GM12864 (cell line): ENCODE results near the gene CCL19.
A peak's percentile ranks its signal among the peaks of the same experiment; 100 is the strongest.

ENCODE experiments used
- DNase-seq: peaks from one replicate; pipeline ENCODE4 v3.0.0-alpha.2; 2011; ENCODE audit warnings: low read depth
- H3K4me3 ChIP-seq: 2 replicates; pipeline ENCODE4 v1.5.1; 2011; ENCODE audit warnings: mild to moderate bottlenecking, low read depth, low read length, control low read depth
- TF ChIP-seq, protein P1 (sequence below): IDR thresholded peaks from 2 replicates; pipeline ENCODE4 v1.5.1; 2011; ENCODE audit warnings: low read depth, mild to moderate bottlenecking, moderate library complexity, low read length, control low read depth, inconsistent platforms; ENCODE audit errors: missing control alignments

CCL19 gene

DNA sequence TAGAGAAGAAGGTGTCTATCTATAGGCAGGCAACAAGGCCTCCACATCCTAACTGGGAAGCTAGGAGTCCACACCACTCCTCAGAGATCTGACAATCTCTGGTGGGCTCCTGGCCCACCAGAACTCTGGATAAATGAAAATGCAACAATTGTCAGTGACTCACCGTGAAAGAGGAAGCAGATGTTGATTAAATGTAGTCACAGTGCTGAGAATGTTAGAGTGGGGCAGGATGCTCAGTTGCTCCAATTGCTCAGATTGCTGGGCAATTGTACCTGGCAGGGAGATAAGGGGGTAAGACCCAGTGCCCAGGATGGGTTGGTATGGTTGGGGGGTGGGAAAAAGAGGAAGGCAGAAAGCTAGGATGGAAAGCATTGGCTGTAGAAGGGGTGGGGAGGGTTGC is 4.3 kb downstream of the CCL19 start:
- no peak for DNase-seq
- TF ChIP-seq, protein P1, sequence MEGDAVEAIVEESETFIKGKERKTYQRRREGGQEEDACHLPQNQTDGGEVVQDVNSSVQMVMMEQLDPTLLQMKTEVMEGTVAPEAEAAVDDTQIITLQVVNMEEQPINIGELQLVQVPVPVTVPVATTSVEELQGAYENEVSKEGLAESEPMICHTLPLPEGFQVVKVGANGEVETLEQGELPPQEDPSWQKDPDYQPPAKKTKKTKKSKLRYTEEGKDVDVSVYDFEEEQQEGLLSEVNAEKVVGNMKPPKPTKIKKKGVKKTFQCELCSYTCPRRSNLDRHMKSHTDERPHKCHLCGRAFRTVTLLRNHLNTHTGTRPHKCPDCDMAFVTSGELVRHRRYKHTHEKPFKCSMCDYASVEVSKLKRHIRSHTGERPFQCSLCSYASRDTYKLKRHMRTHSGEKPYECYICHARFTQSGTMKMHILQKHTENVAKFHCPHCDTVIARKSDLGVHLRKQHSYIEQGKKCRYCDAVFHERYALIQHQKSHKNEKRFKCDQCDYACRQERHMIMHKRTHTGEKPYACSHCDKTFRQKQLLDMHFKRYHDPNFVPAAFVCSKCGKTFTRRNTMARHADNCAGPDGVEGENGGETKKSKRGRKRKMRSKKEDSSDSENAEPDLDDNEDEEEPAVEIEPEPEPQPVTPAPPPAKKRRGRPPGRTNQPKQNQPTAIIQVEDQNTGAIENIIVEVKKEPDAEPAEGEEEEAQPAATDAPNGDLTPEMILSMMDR: no peak
- no peak overlapping the region for H3K4me3 ChIP-seq

GRCh38 chr9:34686231-34686630 is 4.8 kb downstream of the CCL19 start:
- no peak for DNase-seq
- TF ChIP-seq, protein P1: no peak
- no peak overlapping the region for H3K4me3 ChIP-seq

- no peak for DNase-seq
- TF ChIP-seq, protein P1: no peak
- H3K4me3 ChIP-seq: no peak overlapping the region
Measured at GRCh38 chr9:34685591-34685990, 5.5 kb downstream of the CCL19 start.

DNA sequence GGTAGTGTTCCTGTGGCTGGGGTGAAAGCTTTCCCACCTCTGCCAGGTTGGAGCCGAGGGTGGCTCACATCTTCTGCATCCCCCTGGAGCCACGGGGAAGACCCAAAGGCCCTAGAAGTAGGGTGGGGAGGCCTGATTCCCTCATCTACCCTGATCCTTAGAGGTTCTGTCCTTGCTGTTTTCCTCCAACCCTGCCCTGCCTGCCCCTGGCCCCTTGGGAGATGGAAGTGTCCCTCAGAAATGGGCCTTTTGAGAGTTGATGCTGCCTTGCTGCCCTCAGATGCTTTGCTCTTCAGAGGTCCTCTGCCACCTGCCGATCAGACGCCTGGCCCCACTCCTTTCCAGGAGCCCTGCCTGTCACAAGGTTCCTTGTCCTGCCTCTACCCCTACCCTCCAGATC is 6.3 kb downstream of the CCL19 start:
- TF ChIP-seq, protein P1: no peak
- H3K4me3 ChIP-seq: no peak overlapping the region
- no peak for DNase-seq

DNA sequence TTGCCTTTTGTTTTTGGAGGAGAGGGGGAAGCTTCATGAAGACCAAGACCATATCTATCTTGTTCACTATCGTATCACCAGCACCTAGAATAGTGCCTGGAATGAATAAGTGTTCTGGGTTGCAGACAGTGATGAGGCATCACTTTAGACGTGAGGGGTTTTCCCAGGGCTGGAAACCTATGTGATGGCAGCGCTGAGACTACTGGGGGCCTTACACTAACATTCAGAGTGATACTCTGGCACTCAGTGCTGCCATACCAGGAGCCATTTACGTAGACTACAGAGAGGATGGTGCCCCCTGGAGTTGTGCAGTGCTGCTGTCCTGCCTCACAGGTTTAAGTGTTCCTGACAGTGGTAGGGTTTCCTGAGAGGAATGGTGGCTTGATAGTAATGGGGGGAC is 6.9 kb downstream of the CCL19 start:
- TF ChIP-seq, protein P1: peak; percentile 22
- H3K4me3 ChIP-seq: no peak overlapping the region
- no peak for DNase-seq

GRCh38 chr9:34675869-34676268 is 15.2 kb downstream of the CCL19 start:
- H3K4me3 ChIP-seq: no peak overlapping the region
- no peak for DNase-seq
- TF ChIP-seq, protein P1: no peak

DNA sequence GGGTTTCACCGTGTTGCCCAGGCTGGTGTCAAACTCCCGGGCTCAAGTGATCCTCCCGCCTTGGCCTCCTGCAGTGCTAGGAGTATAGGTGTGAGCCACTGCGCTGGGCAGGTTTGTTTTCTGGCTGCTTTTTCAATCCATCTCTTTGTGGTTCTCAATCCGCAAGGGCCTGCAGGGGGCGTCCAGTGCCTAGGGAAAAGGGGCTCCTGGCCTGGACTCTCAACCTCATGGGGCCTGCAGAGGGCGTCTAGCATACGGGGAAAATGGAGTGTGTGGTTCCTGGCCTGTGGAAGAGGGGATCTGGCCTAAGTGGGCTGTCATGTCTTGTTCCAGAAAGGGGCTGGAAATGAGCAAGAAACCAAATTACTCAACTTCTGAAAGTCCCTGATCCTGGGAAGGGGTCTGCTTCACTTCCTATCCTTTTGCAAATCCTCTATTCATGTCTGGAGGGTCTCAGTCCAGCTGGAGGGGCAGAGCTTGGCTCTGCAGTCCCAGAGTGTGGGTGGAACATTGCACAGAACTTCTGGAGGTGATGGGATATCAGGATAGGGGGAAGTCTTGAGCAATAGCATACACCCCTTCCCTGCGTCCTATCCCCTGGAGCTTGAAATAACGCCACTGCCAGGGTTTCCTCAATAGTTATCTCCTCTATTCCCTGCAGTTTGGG is 15.9 kb downstream of the CCL19 start:
- no peak for DNase-seq

More for the DNA sequence above, 15.9 kb downstream of the CCL19 start:
- TF ChIP-seq, protein P1: peak; percentile 79
- no peak overlapping the region for H3K4me3 ChIP-seq
